Stimulated activated CD8-positive, alpha-beta memory T cell treated with anti-CD3 and anti-CD28 coated beads, Interleukin-2, amount 100 ng/mL, for 48 hours (primary cell): ENCODE measurements around the gene CCZ1B.
"Not testable (repeated sequence)": the region's sequence is repeated elsewhere in the genome, so short reads cannot be mapped to it uniquely, and the experiment has no call there.

Experiments
- DNase-seq, 2 donors: peaks; one replicate each; pipeline ENCODE4 v3.0.0-alpha.2; 2020; ENCODE audit warnings: low read depth in 2 of 2

CCZ1B gene

DNA sequence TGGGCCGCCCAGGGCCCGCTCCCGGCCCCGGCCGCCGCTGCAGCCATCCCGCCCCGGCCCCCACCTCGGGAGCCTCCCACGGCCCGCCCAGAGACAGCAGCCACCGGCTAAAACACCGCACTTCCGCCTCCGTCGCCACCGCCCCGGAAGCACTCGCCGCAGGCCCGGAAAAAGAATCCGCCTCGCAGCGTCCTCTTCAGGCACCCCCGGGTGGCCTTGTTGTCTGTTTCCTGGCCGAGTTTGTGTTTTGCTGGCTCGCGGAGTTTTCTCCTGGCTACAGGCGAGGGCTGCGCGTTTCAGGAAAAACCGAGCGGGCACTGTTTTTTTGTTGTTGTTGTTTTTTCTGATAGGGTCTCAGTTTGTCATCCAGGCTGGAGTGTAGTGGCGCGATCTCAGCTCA lies at the start of gene CCZ1B:
CCZ1B (minus strand) TSS at position 125 of the 400 bp plus-strand sequence; CDS start at position 47, 78 bp downstream.
- peak; percentile 72 to 76 for DNase-seq

DNA sequence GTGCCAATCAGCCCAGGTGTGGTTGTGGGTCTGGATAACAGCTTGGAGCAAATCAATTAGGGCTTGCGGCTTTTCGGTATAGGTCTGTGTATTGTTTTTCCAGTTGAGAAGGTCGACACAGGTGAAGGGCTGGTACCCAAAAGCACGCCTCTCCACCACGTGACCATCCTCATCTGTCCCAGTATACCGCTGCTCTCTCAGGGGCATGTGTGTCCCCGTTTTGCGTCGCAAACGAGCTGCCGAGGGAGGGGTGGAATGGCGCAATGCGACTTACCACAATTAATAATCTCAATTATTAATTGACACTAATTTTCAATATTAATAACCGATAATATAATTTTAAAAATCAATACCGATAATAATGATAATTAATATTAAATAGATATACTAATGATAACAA lies 48.9 kb upstream of the CCZ1B start:
- not testable (repeated sequence) for DNase-seq

GRCh38 chr7:6872246-6872945 lies 46.3 kb upstream of the CCZ1B start:
- DNase-seq, result not testable (repeated sequence)

GRCh38 chr7:6871421-6872144 lies 45.5 kb upstream of the CCZ1B start:
- DNase-seq, result not testable (repeated sequence)

- DNase-seq, result not testable (repeated sequence)
Measured at GRCh38 chr7:6864751-6865150, 38.7 kb upstream of the CCZ1B start.

DNA sequence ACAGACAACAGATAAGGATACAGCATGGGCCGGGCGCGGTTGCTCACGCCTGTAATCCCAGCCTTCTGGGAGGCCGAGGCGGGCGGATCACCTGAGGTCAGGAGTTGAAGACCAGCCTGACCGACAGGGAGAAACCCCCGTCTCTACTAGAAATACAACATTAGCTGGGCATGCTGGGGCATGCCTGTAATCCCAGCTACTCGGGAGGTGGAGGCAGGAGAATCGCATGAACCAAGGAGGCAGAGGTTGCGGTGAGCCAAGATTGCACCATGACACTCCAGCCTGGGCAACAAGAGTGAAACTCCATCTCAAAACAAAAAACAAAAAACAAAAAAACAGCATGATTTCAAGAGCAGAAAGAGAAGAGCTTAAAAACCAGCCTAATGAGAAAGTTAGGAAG lies 38.1 kb upstream of the CCZ1B start:
- DNase-seq, result not testable (repeated sequence)

- DNase-seq, result not testable (repeated sequence)
Measured at GRCh38 chr7:6862876-6863275, 36.8 kb upstream of the CCZ1B start.

GRCh38 chr7:6857721-6858314 lies 31.7 kb upstream of the CCZ1B start:
- DNase-seq, result peak; percentile 50 to 69

DNA sequence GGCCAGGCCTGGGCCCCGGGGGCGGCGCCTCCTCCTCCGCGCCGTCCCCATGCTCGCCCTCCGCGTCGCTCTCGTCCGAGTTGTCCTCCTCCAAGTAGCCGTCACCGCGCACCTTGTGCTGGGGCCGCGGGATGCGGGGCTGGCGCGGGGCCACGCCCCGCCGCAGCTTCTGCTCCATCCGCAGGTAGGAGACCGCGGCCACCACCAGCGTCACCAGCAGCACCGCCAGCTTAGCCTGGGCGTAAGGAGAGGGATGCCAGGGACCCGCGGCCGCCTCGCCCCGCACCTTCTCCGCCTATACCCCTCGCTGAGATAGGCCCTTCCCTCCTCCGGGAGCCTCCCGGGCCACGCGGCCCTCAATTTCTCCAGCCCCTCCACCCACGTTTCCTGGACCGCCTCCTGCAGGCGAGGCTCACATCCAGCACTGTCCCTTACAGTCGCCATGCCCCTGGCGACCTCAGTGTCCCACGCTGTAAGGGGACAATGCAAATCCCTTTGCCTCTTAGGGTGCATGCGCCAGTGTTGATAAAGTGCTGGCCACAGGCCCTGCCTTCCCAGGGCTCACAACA lies 29.6 kb upstream of the CCZ1B start:
- DNase-seq, result not testable (repeated sequence)

GRCh38 chr7:6854747-6855562 lies 28.9 kb upstream of the CCZ1B start:
- not testable (repeated sequence) for DNase-seq

DNA sequence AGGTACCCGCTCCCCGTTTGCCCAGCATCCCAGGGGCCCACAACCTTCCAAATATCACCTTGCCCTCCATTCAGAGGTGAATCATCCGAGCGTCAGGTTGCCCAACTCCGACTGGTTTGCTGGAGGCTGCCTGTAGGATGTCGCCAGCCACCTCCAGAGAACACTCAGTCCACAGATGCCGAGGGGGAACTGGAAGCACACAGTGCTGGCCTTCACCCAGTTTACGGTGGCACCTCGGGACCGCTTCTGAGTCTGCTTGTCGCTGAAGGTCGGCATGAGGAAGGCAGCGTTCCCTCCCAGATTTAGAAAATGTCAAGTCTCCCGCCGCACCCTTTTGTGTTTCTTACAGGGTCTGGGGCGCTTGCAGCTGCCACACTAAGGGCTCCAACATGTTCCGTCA lies 27.6 kb upstream of the CCZ1B start:
- DNase-seq, result not testable (repeated sequence)

DNA sequence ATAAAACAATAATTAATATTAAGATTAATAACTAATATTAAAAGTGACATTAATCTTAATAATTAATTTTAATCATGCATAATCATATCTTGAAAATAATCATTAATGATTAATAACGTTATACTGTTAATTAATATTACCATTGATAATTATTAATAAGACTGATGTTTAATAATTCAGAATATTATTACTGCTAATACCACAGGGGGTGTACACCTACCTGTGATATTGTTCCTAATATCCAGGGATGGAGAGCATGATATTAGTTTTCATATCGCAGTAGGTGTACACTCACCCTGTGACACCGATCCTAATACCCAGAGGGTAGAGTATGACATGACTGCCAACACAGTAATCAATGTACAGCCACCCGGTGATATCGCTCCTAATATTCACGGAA lies 23.1 kb upstream of the CCZ1B start:
- not testable (repeated sequence) for DNase-seq

DNA sequence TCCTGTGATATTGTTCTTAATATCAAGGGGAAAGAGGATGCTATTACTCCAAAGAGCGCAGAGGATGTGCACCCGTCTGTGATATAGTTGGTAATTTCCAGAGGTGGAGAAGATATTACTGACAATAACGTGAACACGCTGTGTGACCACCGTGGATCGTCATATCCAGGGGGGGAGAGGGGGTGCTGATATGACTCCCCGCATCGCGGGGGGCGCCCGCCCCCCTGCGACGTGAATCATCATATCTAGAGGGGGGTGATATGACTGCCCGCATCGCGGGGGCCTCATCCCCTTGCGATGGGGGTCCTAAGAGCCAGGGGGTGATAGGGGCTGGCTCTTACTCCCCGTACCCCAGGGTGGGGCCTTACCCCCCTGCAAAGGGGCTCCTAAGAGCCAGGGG lies 21.7 kb upstream of the CCZ1B start:
- DNase-seq, result not testable (repeated sequence)

GRCh38 chr7:6845971-6846449 lies 19.9 kb upstream of the CCZ1B start:
- DNase-seq, result not testable (repeated sequence)

DNA sequence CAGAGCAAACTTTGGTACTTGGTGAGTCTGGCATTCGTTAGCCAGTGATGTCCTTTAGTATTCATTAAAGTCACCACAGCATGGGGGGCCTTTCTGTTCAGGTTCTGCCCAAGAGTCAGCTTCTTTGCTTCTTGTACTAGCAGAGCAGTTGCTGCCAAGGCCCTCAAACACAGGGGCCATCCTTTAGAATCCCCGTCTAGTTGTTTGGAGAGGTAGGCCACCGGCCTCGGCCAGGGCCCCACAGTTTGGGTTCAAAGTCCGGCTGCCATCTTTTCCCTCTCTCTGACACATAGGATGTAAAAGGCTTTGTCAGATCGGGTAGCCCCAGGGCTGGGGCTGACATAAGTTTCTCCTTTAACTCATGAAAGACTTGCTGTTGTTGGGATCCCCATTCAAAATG lies 17.6 kb upstream of the CCZ1B start:
- DNase-seq, result not testable (repeated sequence)

GRCh38 chr7:6843092-6843491 lies 17.0 kb upstream of the CCZ1B start:
- DNase-seq, result not testable (repeated sequence)

DNA sequence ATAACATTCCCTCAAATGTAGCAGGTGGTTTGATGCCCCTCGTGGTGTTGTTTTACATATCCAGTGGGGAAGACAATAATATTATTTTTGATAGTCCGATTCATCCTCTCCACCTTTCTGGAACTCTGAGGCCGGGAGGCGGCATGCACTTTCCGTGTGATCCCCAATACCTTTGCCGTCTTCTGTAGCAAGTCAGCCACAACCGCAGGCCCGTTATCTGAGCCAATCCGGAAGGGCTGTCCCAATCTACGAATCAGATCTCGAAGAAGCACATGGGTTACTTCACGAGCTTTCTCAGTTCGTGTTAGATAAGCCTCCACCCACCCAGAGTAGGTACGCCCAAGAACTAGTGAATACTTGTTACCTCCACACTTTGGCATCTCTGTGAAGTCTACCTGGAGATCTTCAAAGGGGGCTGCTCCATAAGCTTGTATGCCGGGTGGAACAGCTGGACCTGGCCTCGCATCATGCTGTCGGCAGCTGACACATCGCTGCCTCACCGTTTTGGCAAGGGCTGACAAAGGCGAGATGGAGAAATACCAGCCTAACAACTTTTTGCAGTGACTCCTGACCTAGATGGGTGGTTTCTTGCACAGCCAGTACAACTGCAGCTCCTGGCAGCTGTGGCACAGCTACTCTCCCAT lies 16.3 kb upstream of the CCZ1B start:
- not testable (repeated sequence) for DNase-seq

GRCh38 chr7:6837081-6837480 lies 11.0 kb upstream of the CCZ1B start:
- DNase-seq, result not testable (repeated sequence)

GRCh38 chr7:6835521-6835920 lies 9.4 kb upstream of the CCZ1B start:
- DNase-seq, result not testable (repeated sequence)

DNA sequence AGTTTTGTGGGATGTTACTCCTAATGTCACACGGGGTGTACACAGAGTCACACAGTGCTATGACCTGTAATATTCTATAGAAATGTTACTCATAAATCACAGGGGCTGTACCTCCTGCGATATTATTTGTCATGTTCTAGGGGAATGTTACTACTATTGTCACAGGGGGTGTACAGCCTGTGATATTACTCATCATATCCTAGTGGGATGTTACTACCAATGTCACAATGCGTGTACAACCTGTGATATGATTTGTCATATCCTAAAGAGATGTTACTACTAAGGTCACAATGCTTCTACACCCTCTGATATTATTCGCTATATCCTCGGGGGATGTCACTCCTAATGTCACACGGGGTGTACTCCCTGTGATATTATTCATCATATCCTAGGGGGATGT lies 7.6 kb upstream of the CCZ1B start:
- no peak for DNase-seq
